HUES64 (cell line): ENCODE measurements around the gene TRIM64C. TPM values are rescaled to one million over a fixed set of nuclear protein-coding genes. Genes with fewer than 3 reads are reported as not detected.
"Not testable (repeated sequence)": the region's sequence is repeated elsewhere in the genome, so short reads cannot be mapped to it uniquely, and the experiment has no call there.

Experiments
- H3K27ac ChIP-seq: 2 replicates; pipeline ENCODE4 v1.7.0; 2013; ENCODE audit warnings: low read depth, low read length, inconsistent platforms
- H3K27me3 ChIP-seq: 2 replicates; pipeline ENCODE4 v1.6.1; 2013; ENCODE audit warnings: mild to moderate bottlenecking, low read length; ENCODE audit not compliant: insufficient read depth
- H3K36me3 ChIP-seq: 2 replicates; pipeline ENCODE4 v1.6.1; 2013; ENCODE audit warnings: mild to moderate bottlenecking, low read length; ENCODE audit not compliant: insufficient read depth
- H3K4me1 ChIP-seq: 2 replicates; pipeline ENCODE4 v1.6.1; 2013; ENCODE audit warnings: mild to moderate bottlenecking, low read length, moderate library complexity; ENCODE audit not compliant: insufficient read depth
- H3K4me3 ChIP-seq: 2 replicates; pipeline ENCODE4 v1.5.1; 2013; ENCODE audit warnings: mild to moderate bottlenecking, low read length, moderate library complexity
- H3K9ac ChIP-seq: 2 replicates; pipeline ENCODE4 v1.6.1; 2013; ENCODE audit warnings: mild to moderate bottlenecking, low read depth, low read length
- H3K9me3 ChIP-seq: 2 replicates; pipeline ENCODE4 v1.6.1; 2013; ENCODE audit warnings: low read depth, low read length; ENCODE audit not compliant: insufficient read depth
- WGBS: fragments of 150-250, 120-280 bp; methylation state at CpG from one replicate; pipeline ENCODE4 v1.1.7; 2013; ENCODE audit warnings: missing lambda C conversion rate; 5-methylcytosine and 5-hydroxymethylcytosine counted together
- polyA plus RNA-seq, 2 experiments: library from polyadenylated mRNA; stranded (reverse); fragments of 50-300 nt; gene quantifications; one replicate each; pipeline ENCODE4 v1.2.3, GENCODE V29; 2013

Gene TRIM64C
- polyA plus RNA-seq (2013, experiment 1 of 2), result not detected
- not detected for polyA plus RNA-seq (2013, experiment 2 of 2)

DNA sequence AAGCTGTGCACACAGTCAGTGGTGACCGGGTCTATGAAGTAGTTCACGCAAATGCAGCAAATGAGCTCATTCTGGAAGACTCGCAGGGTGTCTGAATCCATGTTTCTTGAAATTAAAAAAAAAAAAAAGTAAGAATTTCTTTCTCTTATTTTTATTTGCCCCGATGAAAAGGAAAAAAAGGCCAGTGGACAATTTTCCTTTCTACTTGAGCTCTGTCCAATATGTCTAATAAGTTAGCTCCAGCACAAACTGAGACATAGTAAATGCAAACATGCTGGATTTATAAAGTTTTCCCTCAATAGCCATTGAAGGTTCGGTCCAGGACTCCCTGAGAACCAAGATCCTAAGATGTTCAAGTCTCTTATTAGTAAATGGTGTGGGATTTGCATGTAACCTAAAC is at the start of gene TRIM64C:
TSS of gene TRIM64C (minus strand) at position 101 of the 400 bp plus-strand sequence. CDS start at position 101, 0 bp downstream.
- not testable (repeated sequence) for H3K36me3 ChIP-seq, H3K27me3 ChIP-seq, H3K27ac ChIP-seq, H3K9ac ChIP-seq, H3K4me1 ChIP-seq, H3K4me3 ChIP-seq
- H3K9me3 ChIP-seq, result peaks cover 81% of the 10 kb centered on the region
- 74% methylated on average over 5 of the region's 5 CpGs for WGBS

DNA sequence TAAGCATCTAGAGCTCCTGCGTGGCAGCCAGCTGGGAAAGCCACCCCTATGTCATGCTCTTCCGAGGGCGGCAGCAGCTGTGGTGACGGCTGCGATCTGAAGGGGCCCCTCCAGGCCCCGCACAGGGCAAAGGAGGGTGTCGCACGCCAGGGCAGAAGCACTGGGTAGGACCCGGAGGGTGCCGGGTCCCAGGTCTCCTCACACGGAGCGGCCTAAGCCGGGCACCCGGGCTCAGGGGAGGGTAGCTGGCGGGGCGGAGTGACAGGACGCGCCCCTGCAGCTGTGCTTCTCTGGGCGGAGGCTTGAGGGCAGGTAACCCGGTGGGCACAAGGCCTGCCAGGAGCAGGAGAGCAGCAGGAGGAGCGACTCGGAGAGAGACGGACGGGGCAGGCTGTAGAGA is 43.4 kb upstream of the TRIM64C start:
- WGBS, result 88% methylated on average over 24 of the region's 24 CpGs
- peaks cover 70% of the 10 kb centered on the region for H3K9me3 ChIP-seq
- not testable (repeated sequence) for H3K4me3 ChIP-seq, H3K9ac ChIP-seq, H3K27me3 ChIP-seq, H3K4me1 ChIP-seq, H3K27ac ChIP-seq, H3K36me3 ChIP-seq

GRCh38 chr11:49069897-49070296 is 11.0 kb upstream of the TRIM64C start:
- H3K4me1 ChIP-seq, H3K27me3 ChIP-seq, H3K4me3 ChIP-seq, H3K27ac ChIP-seq, H3K9ac ChIP-seq, H3K36me3 ChIP-seq: not testable (repeated sequence)
- peaks cover 76% of the 10 kb centered on the region for H3K9me3 ChIP-seq
- WGBS, result 57% methylated on average over 5 of the region's 5 CpGs

DNA sequence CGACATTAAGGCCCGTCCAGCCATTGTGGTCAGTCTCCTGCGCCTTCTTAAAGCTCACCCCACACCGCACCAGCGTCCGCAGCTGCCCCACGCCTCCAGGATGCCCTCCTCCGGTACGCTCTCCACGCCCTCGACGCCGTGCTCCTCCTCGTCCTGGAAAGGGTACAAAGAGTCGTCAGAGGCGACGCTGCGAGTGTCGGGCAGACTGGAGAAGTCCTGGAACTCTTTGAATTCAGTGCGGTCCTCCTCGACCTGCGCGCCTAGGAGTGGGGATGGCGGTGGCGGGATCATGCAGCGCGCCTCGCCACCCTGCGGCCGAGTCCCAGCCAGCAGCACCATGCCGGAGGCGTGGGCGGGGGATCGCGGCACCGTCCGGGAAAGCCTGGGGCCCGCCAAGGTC is 9.1 kb downstream of the TRIM64C start:
- not testable (repeated sequence) for H3K27ac ChIP-seq, H3K36me3 ChIP-seq, H3K4me3 ChIP-seq, H3K27me3 ChIP-seq, H3K9ac ChIP-seq, H3K4me1 ChIP-seq
- WGBS, result 93% methylated on average over 37 of the region's 38 CpGs
- peaks cover 59% of the 10 kb centered on the region for H3K9me3 ChIP-seq

DNA sequence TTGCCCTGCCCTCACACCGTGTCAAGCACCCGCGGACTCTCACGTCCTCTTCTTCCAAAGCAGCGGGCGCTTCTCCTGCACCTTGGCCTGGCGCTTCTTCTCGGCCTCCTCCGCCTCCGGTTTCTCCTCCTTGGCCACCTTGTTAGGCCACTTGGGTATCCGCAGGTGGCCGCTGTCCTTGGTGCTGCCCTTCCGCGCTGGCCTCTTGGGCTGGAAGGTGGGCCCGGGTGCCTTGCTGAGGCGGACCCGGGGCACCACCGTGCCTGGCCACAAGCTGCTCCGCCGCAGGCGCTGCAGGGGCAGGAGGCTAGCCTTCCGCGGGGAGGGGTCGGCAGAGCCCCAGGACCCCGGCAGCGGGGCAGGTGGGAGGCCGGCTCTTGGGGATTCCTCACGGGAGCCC is 10.7 kb downstream of the TRIM64C start:
- H3K4me1 ChIP-seq, H3K27ac ChIP-seq, H3K27me3 ChIP-seq, H3K36me3 ChIP-seq, H3K4me3 ChIP-seq, H3K9ac ChIP-seq: not testable (repeated sequence)
- peaks cover 51% of the 10 kb centered on the region for H3K9me3 ChIP-seq
- WGBS, result 94% methylated on average over 28 of the region's 28 CpGs

GRCh38 chr11:49028523-49028922 is 30.4 kb downstream of the TRIM64C start, which contains the start of gene TRIM49B:
Gene TRIM49B (plus strand): TSS chr11:49028823. CDS start chr11:49031600, 2,777 bp downstream.
- H3K27me3 ChIP-seq, H3K4me1 ChIP-seq, H3K36me3 ChIP-seq, H3K9ac ChIP-seq, H3K4me3 ChIP-seq, H3K27ac ChIP-seq: not testable (repeated sequence)
- peaks cover 50% of the 10 kb centered on the region for H3K9me3 ChIP-seq
- WGBS, result 80% methylated on average over 1 of the region's 2 CpGs
